Muscle layer of duodenum (tissue), 2 donors: Measurements from ENCODE around the gene MPRIP.
"Not testable (repeated sequence)": the region's sequence is repeated elsewhere in the genome, so short reads cannot be mapped to it uniquely, and the experiment has no call there.

Source experiments
- H3K27ac ChIP-seq: one replicate; pipeline ENCODE4 v1.7.0; 2013; ENCODE audit warnings: mild to moderate bottlenecking, low read length
- H3K27me3 ChIP-seq: one replicate; pipeline ENCODE4 v1.7.0; 2013; ENCODE audit warnings: low read depth, mild to moderate bottlenecking, control low read depth, low read length
- H3K36me3 ChIP-seq, 2 donors: one replicate each; pipeline ENCODE4 v1.7.0; 2013; ENCODE audit warnings: low read length in 2 of 2, control low read depth in 1 of 2, mild to moderate bottlenecking in 1 of 2; ENCODE audit not compliant: insufficient read depth in 2 of 2, control insufficient read depth in 1 of 2
- H3K4me1 ChIP-seq, 2 donors: one replicate each; pipeline ENCODE4 v1.7.0; 2013; ENCODE audit warnings: low read length in 2 of 2, mild to moderate bottlenecking in 2 of 2, control low read depth in 1 of 2, moderate library complexity in 1 of 2; ENCODE audit not compliant: insufficient read depth in 2 of 2, control insufficient read depth in 1 of 2
- H3K4me3 ChIP-seq, 2 donors: one replicate each; pipeline ENCODE4 v1.7.0; 2013; ENCODE audit warnings: low read length in 2 of 2, low read depth in 1 of 2, mild to moderate bottlenecking in 1 of 2
- H3K9me3 ChIP-seq, 2 donors: one replicate each; pipeline ENCODE4 v1.7.0; 2013; ENCODE audit warnings: low read length in 2 of 2, control low read depth in 1 of 2, mild to moderate bottlenecking in 1 of 2; ENCODE audit not compliant: control insufficient read depth in 1 of 2
- donor health status: healthy.

Gene MPRIP

DNA sequence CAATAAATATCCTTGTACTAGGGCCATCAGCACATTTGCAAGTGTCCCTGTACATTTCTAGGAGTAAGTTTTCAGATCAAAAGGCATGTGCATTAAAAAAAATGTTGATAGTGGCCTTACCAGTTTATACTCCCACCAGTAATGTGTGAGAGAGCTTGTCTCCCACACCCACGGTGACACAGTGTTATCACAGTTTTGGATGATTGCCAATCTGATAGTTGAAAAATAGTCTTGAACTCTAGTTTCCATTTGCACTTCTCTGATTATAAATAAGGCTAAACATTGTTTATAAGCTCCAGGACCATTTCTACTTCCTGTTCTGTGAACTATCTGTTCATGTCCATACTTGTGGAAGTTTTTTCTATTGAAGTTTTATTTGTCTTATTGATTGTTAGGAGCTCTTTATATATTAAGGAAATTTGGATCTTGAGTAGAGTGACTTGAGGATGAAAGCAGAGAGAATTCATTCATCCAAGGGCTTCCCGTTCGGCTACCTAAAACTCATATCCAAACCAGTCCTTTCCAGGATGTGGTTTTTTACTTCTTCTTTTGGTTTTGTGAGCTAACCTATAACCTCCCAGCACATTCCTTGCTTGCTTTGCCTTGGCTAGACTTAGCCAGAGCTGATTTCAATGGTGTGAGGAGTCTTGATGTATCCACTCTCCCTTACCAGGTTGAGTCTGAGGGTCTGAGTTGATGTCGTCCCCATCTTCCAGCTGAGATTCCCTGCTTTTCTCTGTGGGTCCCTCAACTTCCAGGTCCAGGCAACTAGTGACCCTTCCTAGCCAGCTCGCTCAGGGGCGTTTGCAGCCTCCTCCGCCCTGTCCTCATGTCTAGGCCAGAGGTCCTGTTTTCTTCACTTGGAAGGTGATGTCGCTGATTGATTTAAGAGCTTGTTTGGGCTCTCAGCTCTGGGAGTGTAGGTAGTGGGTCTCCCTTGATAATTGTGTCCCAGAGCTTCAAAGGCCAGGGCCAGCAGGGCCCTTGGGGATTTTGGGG, 25.8 kb upstream of the MPRIP start:
- not testable (repeated sequence) for H3K27ac ChIP-seq, H3K27me3 ChIP-seq, H3K4me1 ChIP-seq, H3K9me3 ChIP-seq, H3K36me3 ChIP-seq, H3K4me3 ChIP-seq

DNA sequence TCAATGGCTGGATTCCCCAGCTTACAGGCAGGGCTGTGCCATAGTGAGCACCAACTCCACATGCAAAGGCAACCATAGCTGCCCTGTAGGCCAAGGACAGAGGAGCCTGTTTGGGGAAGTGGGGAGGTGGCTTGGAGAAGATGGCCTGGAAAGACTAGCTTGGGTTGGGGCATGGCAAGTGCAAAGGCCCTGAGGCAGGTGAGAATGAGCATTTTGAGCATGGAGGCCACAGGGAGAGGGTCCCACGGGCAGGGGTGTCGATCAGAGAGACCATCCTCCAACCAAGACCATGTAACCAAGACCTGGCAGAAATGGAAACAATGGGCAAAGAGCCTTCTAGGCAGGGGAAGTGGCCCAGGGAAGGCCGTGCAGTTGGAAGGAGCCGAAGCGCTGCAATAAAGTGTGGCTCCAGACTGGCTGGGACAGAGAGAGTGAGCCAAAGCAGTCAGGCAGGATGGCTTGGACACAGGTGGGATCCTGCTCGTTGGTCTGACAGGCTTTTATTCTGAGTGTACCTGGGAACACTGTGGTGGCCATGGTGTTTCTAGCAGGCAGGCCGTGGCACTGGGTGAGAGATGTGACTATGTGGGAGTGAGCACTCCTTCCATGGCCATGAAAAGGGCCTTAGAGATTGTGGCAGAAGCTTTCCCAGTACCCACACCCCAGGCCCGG, 24.8 kb upstream of the MPRIP start:
- Histone ChIP-seq H3K27me3 (no peaks in the 10 kb centered on the region), H3K27ac (no peak overlapping the region), H3K4me3 (no peak overlapping the region), H3K36me3 (no peaks in the 10 kb centered on the region), H3K9me3 (no peaks in the 10 kb centered on the region), H3K4me1 (no peaks in the 10 kb centered on the region)

DNA sequence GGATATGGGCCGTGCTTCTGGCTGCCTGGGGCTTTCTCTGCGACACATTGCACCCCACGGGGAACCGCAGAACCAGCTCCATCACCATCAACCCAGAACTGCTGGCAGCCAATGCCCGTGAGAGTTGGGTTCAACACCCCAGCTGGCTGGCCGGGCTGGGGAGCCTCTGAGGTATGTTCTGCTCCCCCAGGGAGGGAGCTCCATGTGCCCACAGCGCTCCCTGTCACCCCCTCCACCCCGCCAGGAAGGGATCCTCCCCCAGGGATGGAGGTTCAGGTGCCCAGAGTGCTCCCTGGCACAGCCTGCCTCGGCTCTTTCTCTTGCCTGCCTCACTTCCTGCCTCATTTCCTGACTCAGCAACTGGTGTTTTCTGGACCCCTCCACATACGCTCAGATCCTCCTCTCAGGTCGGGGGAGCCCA, 24.2 kb upstream of the MPRIP start:
- no peaks in the 10 kb centered on the region for H3K4me1 ChIP-seq
- H3K4me3 ChIP-seq = no peak overlapping the region
- H3K27ac ChIP-seq = no peak overlapping the region

DNA sequence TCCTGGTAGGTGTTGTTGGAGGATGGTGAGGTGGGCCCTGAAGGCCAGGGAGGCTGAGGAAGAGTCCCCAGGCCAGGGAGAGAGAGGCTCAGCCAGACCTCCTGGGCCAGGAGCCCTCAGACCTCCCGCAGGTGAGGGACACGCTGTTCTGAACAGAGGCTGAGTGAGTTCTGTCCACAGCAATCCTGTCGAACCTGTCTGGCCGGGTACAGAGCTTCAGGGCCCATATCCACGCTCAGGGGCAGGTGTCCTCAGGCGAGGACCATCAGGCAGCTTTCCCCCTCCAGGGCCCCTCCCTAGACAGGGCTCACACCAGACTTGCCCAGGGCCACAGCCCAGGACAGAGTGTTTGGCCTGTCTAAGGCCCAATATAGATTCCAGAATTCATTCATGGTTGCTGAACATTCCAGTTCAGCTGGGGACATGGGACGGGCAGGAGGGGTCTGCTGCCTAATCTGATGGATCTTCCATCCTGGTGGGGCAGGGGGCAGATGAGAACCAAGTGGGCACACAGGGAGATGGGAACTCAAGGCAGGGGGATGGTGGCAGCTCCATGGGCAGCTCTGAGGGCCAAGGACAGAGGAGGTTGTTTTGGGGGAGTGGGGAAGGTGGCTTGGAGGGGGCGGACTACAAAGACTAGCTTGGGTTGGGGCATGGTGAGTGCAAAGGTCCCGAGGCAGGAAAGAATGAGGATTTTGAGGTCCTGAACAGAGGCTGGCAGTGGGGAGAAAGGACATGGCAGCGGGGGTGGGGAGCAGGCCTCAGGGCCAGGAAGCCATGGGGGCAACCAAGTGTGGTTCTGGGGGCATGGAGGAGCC, 23.4 kb upstream of the MPRIP start:
- H3K27me3 ChIP-seq = no peaks in the 10 kb centered on the region
- H3K4me1 ChIP-seq = no peaks in the 10 kb centered on the region
- no peaks in the 10 kb centered on the region for H3K9me3 ChIP-seq
- no peak overlapping the region for H3K4me3 ChIP-seq
- H3K27ac ChIP-seq = no peak overlapping the region
- H3K36me3 ChIP-seq = no peaks in the 10 kb centered on the region

More for the DNA sequence above, 24.2 kb upstream of the MPRIP start:
- Histone ChIP-seq H3K27me3 (no peaks in the 10 kb centered on the region), H3K36me3 (no peaks in the 10 kb centered on the region), H3K9me3 (no peaks in the 10 kb centered on the region)

DNA sequence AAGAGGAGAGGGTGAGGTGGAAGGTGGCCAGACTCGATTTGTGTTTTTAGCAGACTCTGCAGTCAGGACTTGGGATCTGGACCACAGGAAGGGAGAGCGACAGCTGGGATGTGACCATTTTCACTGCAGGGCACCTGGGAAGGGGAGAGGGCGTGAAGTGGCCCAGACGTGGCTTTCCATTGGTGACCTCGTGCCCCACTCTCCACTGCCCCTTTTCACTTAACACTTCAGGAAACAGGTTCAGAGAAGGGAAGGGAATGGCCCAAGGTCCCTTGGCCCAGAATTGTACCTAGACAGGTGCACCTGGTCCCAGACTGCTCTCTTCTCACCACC, 22.9 kb upstream of the MPRIP start:
- H3K27me3 ChIP-seq = no peaks in the 10 kb centered on the region
- H3K9me3 ChIP-seq = no peaks in the 10 kb centered on the region
- H3K4me3 ChIP-seq = no peak overlapping the region
- H3K27ac ChIP-seq = no peak overlapping the region
- H3K36me3 ChIP-seq = no peaks in the 10 kb centered on the region
- no peaks in the 10 kb centered on the region for H3K4me1 ChIP-seq

GRCh38 chr17:17019891-17020456, 22.3 kb upstream of the MPRIP start:
- no peaks in the 10 kb centered on the region for H3K9me3 ChIP-seq
- no peaks in the 10 kb centered on the region for H3K36me3 ChIP-seq
- H3K4me3 ChIP-seq = no peak overlapping the region
- H3K27ac ChIP-seq = no peak overlapping the region
- no peaks in the 10 kb centered on the region for H3K27me3 ChIP-seq
- H3K4me1 ChIP-seq = no peaks in the 10 kb centered on the region

- Histone ChIP-seq H3K4me3 (no peak overlapping the region), H3K9me3 (no peaks in the 10 kb centered on the region), H3K36me3 (no peaks in the 10 kb centered on the region), H3K27ac (no peak overlapping the region), H3K27me3 (no peaks in the 10 kb centered on the region), H3K4me1 (no peaks in the 10 kb centered on the region)
Observed at GRCh38 chr17:17020821-17021193, 21.4 kb upstream of the MPRIP start.

DNA sequence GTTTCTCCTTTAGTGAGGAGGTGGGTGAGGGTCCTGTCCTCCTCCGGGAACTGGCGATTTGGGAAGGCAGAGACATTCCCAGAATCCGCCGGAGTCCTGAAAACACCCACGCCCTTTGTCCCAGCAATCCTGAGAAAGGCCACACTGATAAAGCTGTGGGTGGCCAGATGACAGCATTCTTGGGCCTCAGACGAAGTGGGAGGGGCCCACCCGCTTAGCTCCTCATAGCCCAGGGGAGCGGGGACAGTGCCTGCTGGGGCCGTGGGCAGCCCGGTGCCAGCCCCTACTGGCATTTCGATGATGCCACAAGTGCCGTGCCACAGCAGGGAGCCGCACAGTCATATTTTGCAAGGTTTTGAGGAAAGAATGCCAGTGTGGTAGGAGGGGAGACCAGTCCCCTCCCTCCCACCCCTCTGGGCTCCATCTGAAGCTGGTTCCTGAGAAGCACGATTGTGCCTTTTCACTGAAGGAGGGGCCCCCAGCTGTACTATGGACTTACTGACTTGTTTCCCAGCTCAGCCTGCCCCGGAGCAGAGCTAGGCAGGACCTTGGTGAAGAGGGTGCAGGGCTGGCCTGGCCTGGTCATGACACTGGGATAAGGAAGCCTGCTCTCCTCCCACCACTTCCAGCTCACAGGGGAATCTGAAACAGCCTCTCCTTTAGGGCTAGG, 20.9 kb upstream of the MPRIP start:
- no peak overlapping the region for H3K4me3 ChIP-seq
- H3K4me1 ChIP-seq = no peaks in the 10 kb centered on the region
- no peaks in the 10 kb centered on the region for H3K27me3 ChIP-seq
- no peaks in the 10 kb centered on the region for H3K36me3 ChIP-seq
- no peaks in the 10 kb centered on the region for H3K9me3 ChIP-seq
- no peak overlapping the region for H3K27ac ChIP-seq

GRCh38 chr17:17022011-17022410, 20.2 kb upstream of the MPRIP start:
- no peaks in the 10 kb centered on the region for H3K36me3 ChIP-seq
- no peaks in the 10 kb centered on the region for H3K27me3 ChIP-seq
- no peaks in the 10 kb centered on the region for H3K4me1 ChIP-seq
- H3K4me3 ChIP-seq = no peak overlapping the region
- H3K9me3 ChIP-seq = no peaks in the 10 kb centered on the region
- H3K27ac ChIP-seq = no peak overlapping the region

DNA sequence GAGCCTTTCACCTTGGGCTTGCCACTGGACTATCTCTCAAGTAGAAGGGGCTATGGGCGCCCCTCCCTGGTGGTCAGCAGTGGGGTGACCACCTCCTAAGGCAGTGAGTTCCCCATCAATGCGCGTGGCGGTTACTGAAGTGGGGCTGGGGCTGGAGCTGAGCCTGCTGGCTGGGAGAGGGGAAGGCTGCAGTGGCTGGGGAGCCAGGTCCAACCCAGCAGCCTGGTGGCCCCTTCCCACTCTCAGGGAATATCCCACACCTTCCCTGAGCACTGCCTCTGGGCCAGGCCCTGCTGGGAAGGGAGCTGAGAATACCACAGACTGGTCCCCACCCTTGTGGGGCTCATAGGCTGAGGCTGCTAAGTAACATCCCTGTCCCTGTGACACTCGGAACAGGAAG, 19.8 kb upstream of the MPRIP start:
- H3K36me3 ChIP-seq = no peaks in the 10 kb centered on the region
- no peaks in the 10 kb centered on the region for H3K4me1 ChIP-seq
- no peak overlapping the region for H3K4me3 ChIP-seq
- H3K9me3 ChIP-seq = no peaks in the 10 kb centered on the region
- no peak overlapping the region for H3K27ac ChIP-seq
- no peaks in the 10 kb centered on the region for H3K27me3 ChIP-seq
